GM18499 (cell line): ENCODE measurements around the gene GIMAP7.
"Not testable (repeated sequence)": the region's sequence is repeated elsewhere in the genome, so short reads cannot be mapped to it uniquely, and the experiment has no call there.

ENCODE experiments used
- ATAC-seq: cut with Tn5 transposase; IDR thresholded peaks from one replicate; pipeline ENCODE4 v1.9.1; 2021; ENCODE audit warnings: moderate number of reproducible peaks; ENCODE audit not compliant: insufficient read depth, unreplicated experiment

Gene GIMAP7

DNA sequence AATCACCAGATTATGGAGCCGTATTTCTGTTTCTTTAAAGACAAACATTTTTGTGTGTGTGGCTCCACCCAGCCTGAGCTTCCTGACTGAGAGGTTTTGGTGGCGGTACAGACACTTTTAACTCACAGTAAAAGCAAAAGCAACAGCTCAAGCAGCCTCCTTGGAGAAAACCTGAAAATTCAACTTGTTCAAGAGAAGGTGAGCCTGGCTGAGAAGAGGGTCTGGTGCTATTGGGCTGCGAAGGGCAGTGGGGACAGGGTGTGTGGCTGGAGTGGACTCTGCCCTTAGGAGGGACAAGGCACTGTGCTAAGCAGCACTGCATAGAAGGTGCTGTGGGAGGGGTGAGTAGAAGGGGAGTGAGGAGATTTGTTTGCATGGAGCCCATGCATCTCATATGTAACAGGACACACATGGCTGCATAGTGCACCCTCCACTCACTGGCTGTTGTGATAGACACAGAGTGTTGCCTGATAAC is at the start of gene GIMAP7:
TSS of gene GIMAP7 (plus strand) at position 125 of the 475 bp plus-strand sequence. CDS start 5,103 bp downstream, outside the sequence.
- ATAC-seq = peak; percentile 51

GRCh38 chr7:150464962-150465361 is 49.7 kb upstream of the GIMAP7 start:
- ATAC-seq = no peak

DNA sequence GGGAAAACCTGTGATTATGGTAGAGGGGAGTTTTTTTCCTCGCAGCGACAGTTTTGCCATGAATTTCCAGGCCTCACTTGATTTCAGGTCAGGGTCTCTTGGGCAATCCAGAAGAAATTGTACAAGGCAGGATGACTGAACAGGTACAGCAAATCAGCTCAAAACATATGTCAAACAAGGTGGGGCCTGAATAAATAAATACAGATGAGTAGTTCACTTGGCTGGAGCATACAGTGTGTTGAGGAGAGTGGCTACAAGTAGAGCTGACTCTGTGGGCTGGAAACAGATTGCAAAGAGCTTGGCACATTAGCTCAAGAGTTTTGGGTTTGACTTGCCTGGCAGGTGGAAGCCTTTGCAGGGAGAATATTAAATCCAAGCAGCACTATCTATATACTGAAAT is 49.3 kb upstream of the GIMAP7 start:
- no peak for ATAC-seq

DNA sequence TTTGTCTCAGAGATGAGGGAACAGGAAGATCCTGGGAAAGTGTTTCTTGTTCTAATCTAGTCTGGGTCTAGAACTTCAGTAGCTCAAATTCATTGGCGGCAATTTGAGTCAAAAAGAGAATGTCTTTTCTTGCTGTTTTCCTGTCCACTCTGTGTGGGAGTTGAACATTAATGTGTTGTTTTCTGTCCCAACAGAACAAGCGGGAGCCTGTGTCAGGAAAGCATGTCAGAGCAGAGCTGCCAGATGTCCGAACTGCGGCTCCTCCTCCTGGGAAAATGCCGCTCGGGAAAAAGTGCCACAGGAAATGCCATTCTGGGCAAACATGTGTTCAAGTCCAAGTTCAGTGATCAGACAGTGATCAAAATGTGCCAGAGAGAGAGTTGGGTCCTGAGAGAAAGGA is 48.2 kb upstream of the GIMAP7 start:
- no peak for ATAC-seq

DNA sequence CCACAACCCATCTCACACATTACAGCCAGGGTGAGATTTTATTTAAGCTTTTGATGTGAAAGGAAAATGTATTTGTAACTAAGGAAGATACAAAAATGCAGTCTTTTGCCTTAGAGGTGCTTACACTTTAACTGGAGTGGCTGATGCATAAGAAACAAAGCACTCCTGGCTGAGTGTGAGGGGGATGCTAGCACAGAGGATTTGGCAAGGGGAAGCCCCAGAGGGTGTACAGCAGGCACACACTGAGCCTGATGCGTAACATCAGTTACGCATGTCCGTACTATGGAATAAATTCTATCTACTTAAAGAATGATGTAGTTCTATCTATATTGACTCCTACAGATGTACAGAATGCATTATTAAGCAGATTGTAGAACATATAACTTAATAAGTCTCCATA is 46.4 kb upstream of the GIMAP7 start:
- no peak for ATAC-seq

GRCh38 chr7:150471886-150472285 is 42.8 kb upstream of the GIMAP7 start:
- ATAC-seq = no peak

GRCh38 chr7:150473902-150474301 is 40.8 kb upstream of the GIMAP7 start:
- no peak for ATAC-seq

DNA sequence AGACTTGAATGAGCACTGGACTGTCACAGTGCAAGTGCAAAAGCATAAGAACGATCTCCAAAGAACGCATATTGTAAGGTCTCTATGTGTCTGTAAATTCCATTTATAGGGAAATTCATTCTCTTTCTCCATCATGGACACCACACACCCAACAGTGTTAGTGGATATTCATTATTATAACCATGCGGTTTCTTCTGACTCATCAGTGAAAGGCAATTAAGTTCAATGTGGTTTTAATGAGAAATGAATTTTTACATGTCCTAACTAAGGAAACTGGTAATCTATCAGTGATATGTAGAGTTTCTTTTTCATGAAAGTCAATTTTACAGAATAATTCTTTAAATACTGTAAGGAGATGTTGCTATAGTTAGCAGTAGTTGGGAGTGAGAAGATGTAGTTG is 38.4 kb upstream of the GIMAP7 start:
- no peak for ATAC-seq

DNA sequence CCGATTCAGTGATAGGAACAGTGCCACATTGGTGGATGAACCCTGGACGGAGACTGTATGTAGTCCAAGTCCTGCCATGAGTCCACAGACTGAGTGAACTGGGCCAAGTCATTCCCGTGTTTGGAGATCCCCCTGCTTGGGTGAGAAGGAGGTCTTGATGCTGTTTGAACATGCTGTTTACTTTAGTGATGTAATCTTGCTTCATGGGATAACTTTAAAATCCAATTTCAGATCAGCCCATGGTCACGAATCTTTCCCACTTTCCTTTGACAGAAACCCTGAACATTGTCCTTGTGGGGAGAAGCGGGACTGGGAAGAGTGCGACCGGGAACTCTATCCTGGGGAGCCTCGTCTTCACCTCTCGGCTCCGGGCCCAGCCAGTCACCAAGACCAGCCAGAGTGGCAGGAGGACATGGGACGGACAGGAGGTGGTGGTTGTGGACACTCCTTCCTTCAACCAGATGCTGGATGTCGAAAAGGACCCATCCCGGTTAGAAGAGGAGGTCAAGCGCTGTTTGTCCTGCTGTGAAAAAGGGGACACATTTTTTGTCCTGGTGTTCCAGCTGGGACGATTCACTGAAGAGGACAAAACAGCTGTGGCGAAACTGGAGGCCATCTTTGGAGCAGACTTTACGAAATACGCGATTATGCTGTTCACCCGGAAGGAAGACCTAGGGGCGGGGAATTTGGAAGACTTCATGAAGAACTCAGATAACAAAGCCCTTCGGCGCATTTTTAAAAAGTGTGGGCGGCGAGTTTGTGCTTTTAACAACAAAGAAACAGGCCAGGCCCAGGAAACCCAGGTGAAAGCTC is 37.6 kb upstream of the GIMAP7 start:
- no peak for ATAC-seq

- ATAC-seq = no peak
Observed at GRCh38 chr7:150479023-150479716, 35.5 kb upstream of the GIMAP7 start.

GRCh38 chr7:150481186-150481920 is 33.3 kb upstream of the GIMAP7 start:
- no peak for ATAC-seq

DNA sequence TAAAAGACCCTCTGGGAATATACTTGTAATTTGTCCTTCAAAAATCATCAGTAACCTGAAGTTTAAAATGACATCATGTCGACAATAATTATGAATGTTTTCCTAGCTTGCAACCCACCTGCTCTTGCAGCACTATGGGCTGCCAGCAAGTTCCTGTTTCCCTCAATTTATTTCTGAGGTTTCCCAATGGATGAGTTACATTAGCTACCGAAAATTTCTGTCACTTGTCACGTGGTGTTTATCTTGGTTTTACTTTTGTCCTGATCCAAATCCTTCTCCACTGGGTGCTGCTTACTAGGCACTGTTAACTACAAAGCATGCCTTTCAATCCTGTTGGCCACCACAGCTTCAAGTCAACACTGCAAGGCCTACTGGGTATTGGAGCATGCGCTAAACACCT is 32.8 kb upstream of the GIMAP7 start:
- ATAC-seq = no peak

- not testable (repeated sequence) for ATAC-seq
Observed at GRCh38 chr7:150483514-150483913, 31.2 kb upstream of the GIMAP7 start.

- not testable (repeated sequence) for ATAC-seq
Observed at GRCh38 chr7:150484071-150484470, 30.6 kb upstream of the GIMAP7 start.

DNA sequence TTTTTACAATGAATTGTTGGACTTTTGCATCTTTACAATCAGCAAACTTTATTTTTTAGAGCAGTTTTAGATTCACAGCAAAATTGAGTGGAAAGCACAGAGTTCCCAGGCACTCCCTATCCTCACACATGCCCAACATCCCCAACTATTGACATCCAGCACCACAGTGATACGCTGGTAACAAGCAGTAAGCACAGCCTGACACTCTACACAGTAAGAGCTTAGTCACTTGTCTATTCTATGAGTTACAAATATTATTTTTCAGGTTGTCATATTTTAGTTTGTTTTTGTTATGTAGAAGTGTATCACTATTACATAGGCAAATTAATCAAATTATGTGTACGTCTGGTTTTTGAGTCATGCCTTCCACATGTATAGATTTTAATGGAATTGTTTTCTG is 27.0 kb upstream of the GIMAP7 start:
- ATAC-seq = no peak

GRCh38 chr7:150489782-150490181 is 24.9 kb upstream of the GIMAP7 start:
- ATAC-seq = no peak

DNA sequence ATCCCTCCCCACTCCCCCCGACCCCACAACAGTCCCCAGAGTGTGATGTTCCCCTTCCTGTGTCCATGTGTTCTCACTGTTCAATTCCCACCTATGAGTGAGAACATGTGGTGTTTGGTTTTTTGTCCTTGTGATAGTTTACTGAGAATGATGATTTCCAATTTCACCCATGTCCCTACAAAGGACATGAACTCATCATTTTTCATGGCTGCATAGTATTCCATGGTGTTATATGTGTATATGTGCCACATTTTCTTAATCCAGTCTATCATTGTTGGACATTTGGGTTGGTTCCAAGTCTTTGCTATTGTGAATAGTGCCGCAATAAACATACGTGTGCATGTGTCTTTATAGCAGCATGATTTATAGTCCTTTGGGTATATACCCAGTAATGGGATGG is 21.2 kb upstream of the GIMAP7 start:
- not testable (repeated sequence) for ATAC-seq

- no peak for ATAC-seq
Observed at GRCh38 chr7:150502519-150502918, 12.2 kb upstream of the GIMAP7 start.

DNA sequence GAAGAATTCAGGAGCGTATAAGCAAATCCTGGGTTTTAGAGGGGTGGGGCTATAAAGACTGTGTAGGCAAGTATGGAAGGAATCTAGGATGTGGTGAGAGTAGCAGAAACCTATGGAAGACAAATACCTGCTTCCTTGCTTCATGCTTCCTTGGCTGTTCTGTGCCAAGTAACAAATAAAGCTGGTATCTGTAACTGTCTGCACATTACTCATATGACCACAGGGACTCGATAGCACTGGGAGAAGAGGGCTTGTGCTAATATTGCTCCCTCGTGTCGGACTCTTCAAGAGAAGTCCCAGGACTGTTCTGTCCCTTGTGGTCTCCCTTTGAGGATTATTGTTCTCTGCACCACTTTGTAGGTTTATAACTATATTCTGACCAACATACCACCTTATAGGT is 11.5 kb upstream of the GIMAP7 start:
- no peak for ATAC-seq

DNA sequence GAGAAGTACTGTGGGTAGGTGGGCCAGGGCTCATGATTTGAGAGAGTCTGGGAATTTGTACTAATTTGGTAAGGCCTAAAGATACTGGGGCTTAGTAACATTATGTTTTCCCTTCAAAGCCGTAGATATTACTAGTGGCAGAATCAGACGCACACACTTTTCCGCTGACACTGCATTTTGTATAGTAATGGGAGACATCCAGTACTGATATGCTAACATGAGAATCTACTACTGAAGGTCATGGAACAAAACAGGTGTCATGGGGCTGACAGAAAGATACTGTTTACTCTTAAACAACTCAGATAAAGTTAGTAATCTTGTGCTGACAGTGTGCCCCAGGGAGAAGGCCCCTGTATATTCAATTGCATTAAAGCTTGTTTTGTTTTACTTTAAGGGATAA is 11.1 kb upstream of the GIMAP7 start:
- ATAC-seq = no peak
